Left ventricle myocardium inferior (tissue), 1 donor: ENCODE results near the gene MELTF. TPM values are rescaled to one million over a fixed set of nuclear protein-coding genes. Genes with fewer than 3 reads are reported as not detected.

Experiments used
- DNase-seq: peaks from one replicate; pipeline ENCODE4 v3.0.0-alpha.2; 2020
- H3K27ac ChIP-seq: fragments of 200-600 bp; replicated peaks from 2 replicates; pipeline ENCODE4 v1.8.0; 2021
- H3K27me3 ChIP-seq: fragments of 200-600 bp; 2 replicates; pipeline ENCODE4 v1.8.0; 2021; ENCODE audit warnings: low read depth
- H3K36me3 ChIP-seq: fragments of 200-600 bp; 2 replicates; pipeline ENCODE4 v1.8.0; 2021
- H3K4me1 ChIP-seq: fragments of 200-600 bp; 2 replicates; pipeline ENCODE4 v1.8.0; 2021
- H3K4me3 ChIP-seq: fragments of 200-600 bp; 2 replicates; pipeline ENCODE4 v1.8.0; 2021; ENCODE audit warnings: mild to moderate bottlenecking, moderate library complexity
- H3K9me3 ChIP-seq: fragments of 200-600 bp; replicated peaks from 2 replicates; pipeline ENCODE4 v1.8.0; 2021
- CTCF ChIP-seq: fragments of 200-600 bp; IDR thresholded peaks from 2 replicates; pipeline ENCODE4 v1.8.0; 2021; ENCODE audit warnings: antibody characterized with exemption, mild to moderate bottlenecking, borderline replicate concordance
- intact Hi-C: fragments of 100-400 bp; cut with micrococcal nuclease; formaldehyde crosslinking; loops from one replicate; pipeline ENCODE4 v1.11.0; 2022
- total RNA-seq: library from RNA; stranded (reverse); fragmentation: NEBNext Ultra II Directional; extraction: Animal tissue kit (Norgen Biotek cat#: 25700); gene quantifications from one replicate; pipeline ENCODE4 v1.2.1, GENCODE V29; 2021
- donor health status: DM: no; HTN: yes; CAD: no; lungs with severe emphysema.

Gene MELTF
- total RNA-seq, 1 donor from 2014 or later: 9.6 TPM

- H3K27ac ChIP-seq: no peak overlapping the region
- intact Hi-C loops: loop anchor here (10.0 kb wide), 1 partner anchor 178 kb away; no protein-coding TSS in a partner anchor
- peaks cover 7% of the 10 kb centered on the region for H3K27me3 ChIP-seq
- no peak for TF ChIP-seq CTCF
- H3K4me1 ChIP-seq: peaks cover 15% of the 10 kb centered on the region
- no peaks in the 10 kb centered on the region for H3K36me3 ChIP-seq
- no peak for DNase-seq
- H3K4me3 ChIP-seq: no peak overlapping the region
- H3K9me3 ChIP-seq: no peaks in the 10 kb centered on the region
These were observed 22.8 kb downstream of the MELTF start for GRCh38 chr3:197006860-197007259.

GRCh38 chr3:197006446-197006845 lies 23.2 kb downstream of the MELTF start:
- H3K36me3 ChIP-seq: no peaks in the 10 kb centered on the region
- no peak for DNase-seq
- no peaks in the 10 kb centered on the region for H3K9me3 ChIP-seq
- H3K4me3 ChIP-seq: no peak overlapping the region
- TF ChIP-seq CTCF: no peak
- H3K27me3 ChIP-seq: peaks cover 7% of the 10 kb centered on the region
- H3K4me1 ChIP-seq: peaks cover 15% of the 10 kb centered on the region
- intact Hi-C loops: loop anchor here (10.0 kb wide), 1 partner anchor 178 kb away; no protein-coding TSS in a partner anchor
- H3K27ac ChIP-seq: no peak overlapping the region

- intact Hi-C loops: loop anchor here (10.0 kb wide), 1 partner anchor 181 kb away; no protein-coding TSS in a partner anchor
- Histone ChIP-seq H3K36me3 (no peaks in the 10 kb centered on the region), H3K27me3 (no peaks in the 10 kb centered on the region), H3K27ac (peak overlapping the region; percentile 65), H3K9me3 (peaks cover 4% of the 10 kb centered on the region), H3K4me1 (peaks cover 15% of the 10 kb centered on the region), H3K4me3 (peak overlapping the region; percentile 76)
- peak; percentile 20 for DNase-seq
- TF ChIP-seq CTCF: no peak
These were observed 25.9 kb downstream of the MELTF start for GRCh38 chr3:197003461-197004385.

GRCh38 chr3:197002701-197003454 lies 26.7 kb downstream of the MELTF start:
- TF ChIP-seq CTCF: peak; percentile 85
- intact Hi-C loops: loop anchor here (10.0 kb wide), 1 partner anchor 182 kb away; no protein-coding TSS in a partner anchor
- peak; percentile 75 for DNase-seq

GRCh38 chr3:197001972-197002700 lies 27.5 kb downstream of the MELTF start:
- H3K27ac ChIP-seq: peak overlapping the region; percentile 65
- peaks cover 8% of the 10 kb centered on the region for H3K9me3 ChIP-seq
- peak; percentile 21 for DNase-seq
- intact Hi-C loops: loop anchor here (10.0 kb wide), 1 partner anchor 183 kb away; no protein-coding TSS in a partner anchor
- TF ChIP-seq CTCF: no peak
- peaks cover 15% of the 10 kb centered on the region for H3K4me1 ChIP-seq
- no peaks in the 10 kb centered on the region for H3K27me3 ChIP-seq
- no peaks in the 10 kb centered on the region for H3K36me3 ChIP-seq
- H3K4me3 ChIP-seq: peak overlapping the region; percentile 76

More at GRCh38 chr3:197002701-197003454, 26.7 kb downstream of the MELTF start:
- peak overlapping the region; percentile 65 for H3K27ac ChIP-seq
- peaks cover 15% of the 10 kb centered on the region for H3K4me1 ChIP-seq
- no peaks in the 10 kb centered on the region for H3K27me3 ChIP-seq
- H3K9me3 ChIP-seq: peaks cover 8% of the 10 kb centered on the region
- peak overlapping the region; percentile 76 for H3K4me3 ChIP-seq
- H3K36me3 ChIP-seq: no peaks in the 10 kb centered on the region
